Gastroesophageal sphincter (tissue), 3 donors: ENCODE results near the gene ANO9.

Experiments used
- CTCF ChIP-seq, 4 experiments: fragments of 200-600 bp in 2 of 4; fragments of 450-650 bp in 2 of 4; sonication (generic) in 1 of 4; IDR thresholded peaks; one replicate each; pipeline ENCODE4 v1.5.1; 2017 to 2019; ENCODE audit warnings: antibody characterized with exemption in 4 of 4, mild to moderate bottlenecking in 2 of 4, moderate library complexity in 2 of 4
- POLR2A ChIP-seq, 2 donors: fragments of 450-650 bp; IDR thresholded peaks; one replicate each; pipeline ENCODE4 v1.6.1; 2017; ENCODE audit warnings: antibody characterized with exemption in 2 of 2, mild to moderate bottlenecking in 2 of 2, moderate library complexity in 1 of 2
- POLR2AphosphoS5 ChIP-seq: sonication (generic); formaldehyde crosslinking; IDR thresholded peaks from one replicate; pipeline ENCODE4 v1.6.1; 2017; ENCODE audit warnings: antibody characterized with exemption

- TF ChIP-seq POLR2A (IDR thresholded peaks at IDR 0.05) (no peak), CTCF (IDR thresholded peaks at IDR 0.05) (no peak), POLR2AphosphoS5 (no peak)
Observed at GRCh38 chr11:439315-440064, 2.3 kb downstream of the ANO9 start.
